ENCODE measurements around the gene SHMT1.

SHMT1 gene

GRCh38 chr17:18291718-18292540 lies 71.4 kb downstream of the SHMT1 start:
- DNase-seq, result no peak
- ATAC-seq, result no peak

- ATAC-seq (no peak), DNase-seq (no peak)
These were observed 78.1 kb downstream of the SHMT1 start for GRCh38 chr17:18285296-18285695.

GRCh38 chr17:18281788-18282187 lies 81.6 kb downstream of the SHMT1 start:
- DNase-seq, result no peak
- ATAC-seq, result no peak

DNA sequence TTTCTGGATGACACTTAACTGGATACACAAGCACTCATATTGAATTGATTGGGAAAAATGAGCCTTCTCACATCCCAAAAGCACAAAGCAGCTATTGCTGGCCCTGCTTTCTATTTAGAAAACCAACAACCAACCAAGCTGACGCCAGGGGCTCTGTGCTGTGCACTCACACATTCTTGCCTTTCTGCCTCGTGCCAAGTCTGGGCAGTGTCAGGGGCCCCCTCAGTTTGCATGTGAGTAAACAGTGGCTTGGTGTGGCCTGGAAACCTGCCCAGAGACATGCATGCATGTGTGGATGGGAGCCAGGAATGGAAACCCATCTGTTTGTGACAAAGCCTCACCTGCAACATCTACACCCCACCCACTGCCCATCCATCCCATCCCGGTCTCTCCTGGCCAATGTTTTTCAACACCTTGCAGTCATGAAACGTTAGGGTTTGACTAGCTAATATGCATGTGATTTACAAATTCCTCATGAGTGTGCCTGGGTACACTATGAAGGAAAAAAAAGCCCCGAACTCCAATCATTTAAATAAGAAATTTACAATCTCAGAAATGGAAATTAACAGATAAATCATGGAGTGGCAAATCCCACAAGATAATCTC lies 82.5 kb downstream of the SHMT1 start:
- ATAC-seq (no peak), DNase-seq (no peak)

GRCh38 chr17:18280249-18280648 lies 83.1 kb downstream of the SHMT1 start:
- DNase-seq, result no peak
- no peak for ATAC-seq

DNA sequence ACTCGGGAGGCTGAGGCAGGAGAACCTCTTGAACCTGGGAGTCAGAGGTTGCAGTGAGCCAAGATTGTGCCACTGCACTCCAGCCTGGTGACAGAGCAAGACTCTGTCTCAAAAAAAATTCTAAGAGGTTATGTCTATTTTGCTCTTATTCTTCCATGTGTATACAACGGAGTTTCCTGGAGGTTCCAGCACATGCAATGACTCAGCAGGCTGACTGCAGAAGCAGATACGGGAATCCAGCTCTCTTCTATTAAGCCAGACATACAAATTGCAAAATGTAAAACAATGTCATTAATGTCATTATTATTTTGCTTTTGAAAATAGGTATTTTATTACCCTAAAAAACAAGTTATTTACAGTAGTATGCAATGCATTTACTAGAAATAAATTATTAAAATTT lies 84.5 kb downstream of the SHMT1 start:
- ATAC-seq, result no peak
- DNase-seq, result no peak
